ENCODE data around the gene LRRFIP2.

LRRFIP2 gene

DNA sequence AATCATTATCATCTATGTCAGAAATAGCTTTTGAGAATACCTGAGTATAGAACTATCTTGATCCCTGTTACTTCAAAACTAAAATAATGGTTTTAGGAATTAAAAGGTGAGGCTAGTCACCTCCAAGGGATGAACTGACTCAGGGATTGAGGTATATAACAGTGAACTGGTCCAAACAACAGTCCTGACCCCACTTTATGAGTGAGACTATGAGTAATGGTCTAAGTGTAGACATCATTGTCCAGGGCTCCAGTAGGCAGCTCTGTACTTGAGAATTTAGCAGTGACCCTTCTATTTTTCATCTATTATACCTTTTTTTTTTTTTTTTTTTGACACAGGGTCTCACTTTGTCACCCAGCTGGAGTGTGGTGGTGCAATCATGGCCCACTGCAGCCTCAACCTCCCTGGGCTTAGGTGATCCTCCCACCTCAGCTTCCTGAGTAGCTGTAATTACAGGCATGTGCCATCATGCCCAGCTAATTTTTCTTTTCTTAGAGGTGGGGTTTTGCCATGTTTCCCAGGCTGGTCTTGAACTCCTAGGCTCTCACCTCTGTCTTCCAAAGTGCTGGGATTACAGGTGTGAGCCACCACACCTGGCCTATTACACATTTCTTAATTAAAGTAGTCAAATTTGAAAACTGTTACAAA lies 144.7 kb downstream of the LRRFIP2 start:
- in situ Hi-C loops (cut with MboI; ENCODE audit: low sequenced_read_pairs): no loop called here

DNA sequence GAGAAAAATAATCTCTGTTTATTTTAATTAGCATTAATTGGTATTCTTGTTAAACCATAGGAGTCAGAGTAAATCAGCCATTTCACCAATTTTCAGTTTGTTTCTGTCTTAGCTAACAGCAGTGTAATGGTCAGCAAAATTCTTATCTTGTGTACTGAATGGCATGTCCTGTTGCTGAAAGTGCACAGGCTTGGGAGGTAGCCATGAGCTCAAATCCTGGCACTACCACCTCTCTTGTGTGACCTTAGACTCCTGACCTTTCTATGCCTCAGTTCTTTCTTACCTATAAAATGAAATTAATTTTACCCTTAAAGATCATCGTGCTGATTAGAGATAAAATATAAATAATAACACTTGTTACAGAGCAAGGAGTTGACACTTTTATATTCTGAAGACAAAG lies 145.3 kb downstream of the LRRFIP2 start:
- in situ Hi-C loops (cut with MboI; ENCODE audit: low sequenced_read_pairs): no loop called here

DNA sequence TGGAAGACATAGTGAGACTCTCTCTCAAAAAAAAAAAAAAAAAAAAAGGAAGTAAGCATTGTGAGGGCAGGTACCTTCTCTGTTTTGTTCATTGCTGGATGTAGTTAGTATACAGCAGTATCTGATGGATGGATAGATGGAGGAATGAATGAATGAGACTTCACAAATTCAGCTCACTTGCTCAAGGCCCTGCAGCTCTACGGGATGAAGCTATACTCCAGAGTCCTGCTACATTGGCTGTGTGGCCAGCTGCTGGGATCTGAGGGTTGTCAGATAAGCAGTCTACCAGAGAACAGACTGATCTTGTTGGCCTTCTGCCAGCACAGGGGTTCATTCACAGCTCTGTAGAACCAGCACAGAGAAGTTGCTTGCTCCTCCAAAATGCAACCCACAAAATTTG lies 146.1 kb downstream of the LRRFIP2 start:
- in situ Hi-C loops (cut with MboI; ENCODE audit: low sequenced_read_pairs): no loop called here

- in situ Hi-C loops (cut with MboI; ENCODE audit: low sequenced_read_pairs): no loop called here
Observed at GRCh38 chr3:37026851-37027250, 147.5 kb downstream of the LRRFIP2 start.

DNA sequence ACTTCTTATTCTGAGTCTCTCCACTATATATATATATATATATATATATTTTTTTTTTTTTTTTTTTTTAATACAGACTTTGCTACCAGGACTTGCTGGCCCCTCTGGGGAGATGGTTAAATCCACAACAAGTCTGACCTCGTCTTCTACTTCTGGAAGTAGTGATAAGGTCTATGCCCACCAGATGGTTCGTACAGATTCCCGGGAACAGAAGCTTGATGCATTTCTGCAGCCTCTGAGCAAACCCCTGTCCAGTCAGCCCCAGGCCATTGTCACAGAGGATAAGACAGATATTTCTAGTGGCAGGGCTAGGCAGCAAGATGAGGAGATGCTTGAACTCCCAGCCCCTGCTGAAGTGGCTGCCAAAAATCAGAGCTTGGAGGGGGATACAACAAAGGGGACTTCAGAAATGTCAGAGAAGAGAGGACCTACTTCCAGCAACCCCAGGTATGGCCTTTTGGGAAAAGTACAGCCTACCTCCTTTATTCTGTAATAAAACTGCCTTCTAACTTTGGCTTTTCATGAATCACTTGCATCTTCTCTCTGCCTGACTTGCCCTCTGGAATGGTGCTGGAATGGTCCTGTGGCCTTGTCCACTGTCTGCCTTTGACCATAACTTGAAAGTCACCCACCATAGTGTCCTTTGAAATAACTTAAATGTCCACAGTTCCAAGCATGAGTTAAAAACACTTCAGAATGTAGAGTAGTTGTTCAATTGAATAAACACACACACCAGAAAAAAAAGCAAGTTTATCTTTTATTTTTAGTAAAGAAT lies 148.6 kb downstream of the LRRFIP2 start:
- in situ Hi-C loops (cut with MboI; ENCODE audit: low sequenced_read_pairs): no loop called here

DNA sequence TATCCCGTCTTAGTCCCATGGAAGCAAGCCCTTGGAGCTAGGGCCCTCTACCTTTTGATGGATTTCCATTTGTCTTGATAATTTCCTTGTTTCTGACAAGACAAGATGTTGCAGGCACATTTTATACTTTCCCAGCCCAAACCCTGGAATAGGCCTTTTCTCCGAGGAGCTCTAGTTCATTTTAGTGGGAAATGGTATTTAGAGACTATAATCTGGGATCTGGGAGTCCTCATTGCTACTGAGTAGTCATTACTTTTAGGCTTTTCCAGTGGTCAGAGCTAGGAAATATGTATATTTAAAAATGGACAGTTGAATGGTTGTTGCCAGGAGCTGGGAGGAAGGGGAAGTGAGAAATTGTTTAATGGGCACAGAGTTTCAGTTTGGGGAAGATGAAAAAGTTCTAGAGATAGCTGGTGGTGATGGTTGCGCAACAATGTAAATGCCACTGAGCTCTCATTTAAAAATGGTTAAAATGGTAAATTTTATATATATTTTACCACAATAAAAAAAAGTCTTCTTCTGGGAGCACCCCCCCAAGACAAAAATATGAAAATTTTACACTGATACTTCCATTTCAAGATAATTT lies 149.5 kb downstream of the LRRFIP2 start:
- in situ Hi-C loops (cut with MboI; ENCODE audit: low sequenced_read_pairs): no loop called here

DNA sequence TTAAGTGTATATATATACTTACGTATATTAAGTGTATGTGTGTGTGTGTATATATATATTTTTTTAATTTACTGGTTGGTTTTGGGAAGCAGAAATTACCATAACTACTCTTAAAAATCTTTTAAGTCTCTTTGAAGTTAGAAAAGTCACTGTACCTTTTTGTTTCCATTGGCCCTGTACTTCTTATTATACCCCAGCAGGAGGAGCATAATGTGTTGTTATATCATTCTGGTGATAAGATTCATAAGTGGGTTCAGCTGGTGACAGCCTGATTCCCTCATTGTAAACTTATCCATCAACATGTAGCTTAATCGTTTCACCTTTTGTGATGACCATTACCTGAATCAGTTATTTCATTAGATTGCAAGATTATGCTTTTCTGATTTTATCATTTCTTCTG lies 150.3 kb downstream of the LRRFIP2 start:
- in situ Hi-C loops (cut with MboI; ENCODE audit: low sequenced_read_pairs): no loop called here

DNA sequence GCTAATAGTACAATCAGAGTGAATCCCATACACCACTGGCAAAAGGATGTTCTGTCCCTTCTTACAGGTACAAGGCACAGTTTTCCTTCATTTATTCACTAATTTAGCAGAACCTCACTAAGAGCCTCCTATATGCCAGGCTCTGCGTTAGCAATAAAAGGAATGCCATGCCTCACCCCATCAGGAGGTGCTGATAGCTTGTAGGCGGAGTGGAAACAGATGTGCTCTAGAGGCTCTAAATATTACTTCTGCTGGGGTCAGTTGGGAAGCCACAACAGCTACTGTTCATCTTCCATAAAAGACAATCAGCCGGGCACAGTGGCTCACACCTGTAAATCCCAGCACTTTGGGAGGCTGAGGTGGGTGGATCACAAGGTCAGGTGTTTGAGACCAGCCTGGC lies 156.7 kb downstream of the LRRFIP2 start:
- in situ Hi-C loops (cut with MboI; ENCODE audit: low sequenced_read_pairs): no loop called here

DNA sequence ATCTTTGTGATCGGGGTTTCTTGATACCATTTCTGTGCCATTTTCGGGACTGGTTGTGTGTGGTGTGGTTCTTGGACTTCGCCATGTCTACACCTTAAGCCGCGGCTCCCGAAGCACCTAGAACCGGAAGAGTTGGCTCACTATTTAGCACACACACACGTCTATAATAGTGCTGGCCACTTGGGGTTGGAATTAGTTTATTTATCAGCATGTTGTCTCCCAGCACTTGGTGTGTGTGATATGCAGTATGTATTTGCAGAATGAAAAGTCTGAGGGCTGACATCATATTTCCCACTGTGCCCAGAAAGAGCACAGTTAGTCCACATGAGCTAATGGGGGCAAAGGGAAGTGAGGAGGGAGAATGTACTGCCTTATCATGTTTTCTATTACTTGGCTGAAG lies 157.5 kb downstream of the LRRFIP2 start:
- in situ Hi-C loops (cut with MboI; ENCODE audit: low sequenced_read_pairs): no loop called here

GRCh38 chr3:37015642-37016041 lies 158.7 kb downstream of the LRRFIP2 start:
- in situ Hi-C loops (cut with MboI; ENCODE audit: low sequenced_read_pairs): no loop called here

DNA sequence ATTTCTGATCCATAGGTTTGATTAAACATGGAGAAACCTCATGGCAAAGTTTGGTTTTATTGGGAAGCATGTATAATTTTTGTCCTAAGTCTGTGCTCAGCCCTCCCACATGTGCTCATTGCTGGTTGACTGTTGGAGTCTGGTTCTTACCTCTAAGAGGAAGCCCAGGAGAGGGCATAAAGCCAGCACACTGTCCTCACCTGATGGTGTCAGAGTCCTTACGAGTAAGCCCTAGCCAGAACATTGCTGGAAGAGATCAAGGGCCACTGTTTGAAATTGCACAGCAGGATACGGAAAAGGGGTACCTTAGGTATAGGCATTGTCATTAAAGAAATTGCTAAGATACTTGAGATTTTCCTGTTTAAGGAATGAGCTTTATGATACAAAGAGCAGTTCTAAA lies 159.8 kb downstream of the LRRFIP2 start:
- in situ Hi-C loops (cut with MboI; ENCODE audit: low sequenced_read_pairs): no loop called here

Measured in hTERT RPE-1 (cell line).